Hippocampal formation (tissue), 2 donors: ENCODE data around the gene WWC2.

Experiments used
- DNase-seq, 2 donors: peaks; one replicate each; lab custom pipeline; 2025; lab: John Stamatoyannopoulos, UW

Gene WWC2

DNA sequence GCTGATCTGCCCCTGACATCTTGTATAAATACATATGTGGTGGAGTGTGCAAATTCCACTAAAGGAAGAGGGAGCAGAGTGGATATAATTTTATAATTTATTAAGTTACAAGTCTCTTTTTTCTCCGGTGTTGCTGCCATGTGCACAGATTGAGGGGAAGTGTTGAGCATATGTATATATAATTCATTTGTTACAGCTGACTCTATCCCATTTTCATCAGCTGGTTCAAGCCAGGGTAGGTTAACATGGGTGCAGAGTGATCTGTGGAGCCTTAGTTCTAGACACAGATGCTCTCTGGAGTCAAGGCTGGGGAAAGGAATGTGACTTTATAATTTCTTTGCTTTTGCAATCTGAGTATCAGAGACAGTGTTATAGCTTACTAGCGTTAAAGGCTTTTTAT is 103.5 kb downstream of the WWC2 start:
- no peak for DNase-seq

DNA sequence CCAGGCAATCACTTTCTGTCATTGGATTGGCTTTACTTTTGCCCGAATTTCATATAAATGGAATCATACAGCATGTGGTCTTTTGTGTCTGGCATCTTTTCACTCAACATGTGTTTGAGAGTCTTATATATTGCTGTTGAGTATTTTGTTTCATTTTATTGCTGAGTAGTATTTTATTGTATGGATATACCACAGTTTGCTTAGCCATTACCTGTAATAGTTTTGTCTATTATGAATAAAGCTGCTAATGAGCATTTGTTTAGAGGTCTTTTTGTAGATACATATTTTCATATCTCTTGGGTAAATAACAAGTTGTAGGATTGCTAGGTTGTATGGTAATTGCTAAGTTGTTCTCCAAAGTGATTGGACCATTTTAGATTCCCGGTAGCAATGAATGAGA is 105.7 kb downstream of the WWC2 start:
- no peak for DNase-seq

DNA sequence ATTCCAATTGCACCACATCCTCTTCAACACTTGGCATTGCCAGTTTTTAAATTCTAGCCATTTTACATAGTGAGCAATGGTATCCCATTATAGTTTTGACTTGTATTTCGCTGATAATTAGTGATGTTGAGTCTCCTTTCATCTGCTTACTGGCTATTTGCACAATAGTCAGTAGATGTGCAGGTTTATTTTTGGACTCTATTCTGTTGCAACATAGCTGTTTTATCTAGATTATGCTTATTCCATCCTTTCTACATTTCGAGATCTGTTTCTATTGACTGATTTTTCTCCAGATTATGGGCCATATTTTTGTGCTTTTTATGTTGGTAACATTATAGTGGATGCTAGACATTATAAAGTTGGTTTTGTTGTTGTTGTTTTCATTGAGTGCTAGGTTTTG is 106.1 kb downstream of the WWC2 start:
- no peak for DNase-seq

DNA sequence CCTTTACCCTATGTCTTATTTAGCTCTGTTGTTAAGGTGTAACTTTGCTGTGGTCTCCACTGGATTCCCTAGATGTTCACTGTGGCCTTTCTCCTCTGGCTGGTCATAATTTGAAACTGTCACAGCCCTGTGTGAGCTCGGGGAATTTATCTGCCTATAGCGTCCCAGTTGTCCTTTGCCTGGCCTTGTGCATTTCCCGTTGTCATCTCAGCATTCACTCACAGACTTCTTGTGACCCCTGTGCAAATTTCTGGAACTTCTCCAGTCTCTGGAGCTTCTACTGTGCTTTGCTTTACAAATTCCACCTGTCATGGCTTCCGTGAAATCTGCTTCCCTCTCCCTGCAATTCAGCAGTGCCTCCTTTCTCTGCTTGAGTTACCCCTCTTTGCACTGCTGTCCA is 106.7 kb downstream of the WWC2 start:
- DNase-seq: no peak

DNA sequence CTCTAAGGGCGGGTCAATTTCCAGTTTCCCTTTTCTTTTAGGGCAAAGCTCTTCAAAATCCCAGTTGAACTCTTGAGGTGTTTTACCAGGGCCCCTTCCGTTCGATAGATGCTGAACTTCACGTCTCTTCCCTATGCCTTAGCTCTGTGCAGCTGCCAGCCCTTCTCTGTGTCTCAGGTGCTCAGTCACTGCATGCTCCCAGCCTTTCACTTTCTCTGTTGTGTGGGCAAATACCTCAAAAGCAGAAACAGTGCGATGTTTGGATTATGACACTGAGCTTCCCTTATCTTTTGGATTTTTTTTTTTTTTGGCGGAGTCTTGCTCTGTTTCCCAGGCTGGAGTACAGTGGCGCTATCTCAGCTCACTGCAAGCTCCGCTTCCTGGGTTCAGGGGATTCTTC is 112.5 kb downstream of the WWC2 start:
- no peak for DNase-seq

DNA sequence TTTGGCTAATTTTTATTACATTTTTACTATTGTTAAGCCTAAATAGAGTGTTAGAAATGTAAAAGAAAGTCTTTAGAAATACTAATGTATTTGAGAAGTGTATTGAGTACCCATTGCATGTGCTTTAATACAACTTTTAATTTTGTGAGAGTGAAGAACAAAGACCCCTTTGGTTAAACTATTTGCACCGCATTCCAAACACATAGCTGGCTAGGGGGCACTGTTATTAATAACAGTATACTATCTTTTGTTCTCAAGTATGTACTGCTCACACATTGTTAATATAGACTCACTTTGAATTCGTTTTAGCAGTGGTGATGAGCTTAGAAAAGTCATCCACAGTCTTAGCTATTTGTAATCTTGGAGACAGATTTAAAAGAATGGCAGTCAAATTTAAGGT is 114.9 kb downstream of the WWC2 start:
- no peak for DNase-seq

DNA sequence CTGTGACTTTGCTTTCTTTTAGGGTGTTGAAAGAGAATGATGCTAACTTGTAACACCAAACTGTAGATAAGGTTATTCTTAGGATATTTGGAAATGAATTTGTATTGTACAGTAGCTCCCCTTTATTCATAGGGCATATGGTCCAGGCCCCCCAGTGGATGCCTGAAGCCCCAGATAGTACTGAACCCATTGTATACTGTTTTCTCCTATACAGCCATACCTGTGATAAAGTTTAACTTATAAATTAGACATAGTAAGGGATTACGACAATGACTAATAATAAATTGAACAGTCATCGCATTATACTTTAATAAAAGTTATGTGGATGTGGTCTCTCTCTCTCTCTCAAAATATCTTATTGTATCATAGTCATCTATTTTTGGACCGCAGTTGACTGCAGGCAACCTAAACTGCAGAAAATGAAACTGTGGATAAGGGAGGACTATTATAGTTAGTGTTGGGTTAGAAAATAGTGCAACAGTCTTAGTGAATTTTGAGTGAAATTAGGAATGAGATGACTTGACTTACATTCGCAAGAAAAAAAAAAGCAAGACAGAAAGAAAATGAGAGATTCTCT is 115.9 kb downstream of the WWC2 start:
- DNase-seq: no peak

DNA sequence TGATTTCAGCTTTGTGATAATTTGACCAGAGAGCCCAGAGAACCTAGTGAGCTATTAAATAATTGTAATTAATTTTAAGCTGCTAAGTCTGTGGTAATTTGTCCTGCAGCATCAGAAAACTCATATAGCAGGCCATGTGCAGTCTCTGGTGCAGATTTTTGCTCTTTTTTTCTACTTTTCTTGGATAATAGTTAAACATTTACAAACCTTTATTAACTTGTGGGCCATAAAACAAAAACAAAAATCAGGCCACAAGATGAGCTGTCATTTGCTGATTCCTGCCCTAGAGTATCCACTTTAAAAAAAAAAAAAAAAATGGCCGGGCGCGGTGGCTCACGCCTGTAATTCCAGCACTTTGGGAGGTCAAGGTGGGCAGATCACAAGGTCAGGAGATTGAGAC is 121.2 kb downstream of the WWC2 start:
- no peak for DNase-seq

DNA sequence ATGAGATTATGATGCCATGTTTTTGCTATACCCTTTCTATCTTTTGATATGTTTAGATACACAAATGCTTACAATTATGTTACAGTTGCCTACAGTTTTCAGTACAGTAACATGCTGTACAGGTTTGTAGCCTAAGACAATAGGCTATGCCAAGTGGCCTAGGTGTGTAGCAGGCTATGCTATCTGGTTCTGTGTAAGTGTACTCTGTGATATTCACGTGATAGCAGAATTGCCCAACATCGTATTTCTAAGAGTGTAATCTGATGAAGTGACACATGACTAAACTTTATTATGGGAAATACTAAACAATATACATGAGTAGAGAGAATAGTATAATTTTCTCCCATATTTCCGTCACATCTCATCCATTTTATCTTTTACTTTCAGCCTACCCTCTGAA is 124.0 kb downstream of the WWC2 start:
- DNase-seq: no peak

DNA sequence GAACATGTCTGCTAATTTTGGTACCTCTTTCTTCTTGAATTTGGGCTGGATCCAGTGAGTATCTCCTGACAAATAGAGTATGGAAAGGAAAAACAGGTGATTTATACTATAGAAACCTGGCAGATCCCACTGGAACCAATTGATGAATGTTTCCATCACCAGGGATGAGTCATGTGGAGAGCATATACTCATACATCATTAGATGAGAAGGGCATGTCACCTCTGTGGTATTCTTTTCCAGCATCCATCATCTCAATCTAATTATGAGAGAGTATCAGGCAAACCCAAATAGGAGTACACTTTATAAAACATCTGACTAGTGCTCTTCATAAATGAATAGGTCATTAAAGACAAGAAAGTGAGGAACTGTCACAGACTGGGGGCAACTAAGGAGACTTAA is 130.3 kb downstream of the WWC2 start:
- DNase-seq: no peak

DNA sequence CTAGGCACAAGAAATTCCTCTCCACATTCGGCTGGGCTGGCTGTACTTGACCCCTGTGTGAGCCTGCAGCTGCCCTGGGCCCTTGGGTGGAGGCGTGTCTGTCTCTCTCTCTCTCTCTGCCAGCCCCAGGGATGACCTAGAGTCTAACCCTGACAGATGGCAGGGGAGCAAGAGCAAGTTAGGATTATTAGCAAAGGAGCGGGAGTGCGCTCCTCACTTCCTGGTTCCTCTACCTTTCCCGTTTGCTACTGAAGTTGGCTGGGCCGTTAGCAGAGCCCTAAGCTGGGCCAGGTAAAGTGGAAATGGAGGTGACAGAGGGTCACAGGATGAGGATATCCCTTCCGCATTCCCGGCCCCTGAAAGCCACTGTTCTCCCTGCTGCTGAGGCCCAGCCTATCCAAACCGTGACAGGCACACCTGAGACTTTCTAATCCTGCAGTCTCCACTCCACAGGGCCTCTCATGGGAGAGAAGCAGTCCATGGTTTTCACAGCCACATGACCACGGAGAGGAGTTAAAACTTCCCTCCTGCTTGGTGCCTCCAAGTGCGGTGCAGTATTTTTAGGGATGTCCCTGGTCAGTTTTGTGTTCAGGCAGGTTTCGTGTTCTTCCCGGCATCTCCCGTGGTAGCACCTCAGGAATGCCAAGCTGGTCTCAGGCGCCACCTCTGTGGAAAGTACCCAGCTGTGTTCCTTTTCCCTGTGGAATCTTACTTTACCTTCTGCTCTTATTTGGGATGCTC is 141.7 kb downstream of the WWC2 start:
- DNase-seq: no peak

DNA sequence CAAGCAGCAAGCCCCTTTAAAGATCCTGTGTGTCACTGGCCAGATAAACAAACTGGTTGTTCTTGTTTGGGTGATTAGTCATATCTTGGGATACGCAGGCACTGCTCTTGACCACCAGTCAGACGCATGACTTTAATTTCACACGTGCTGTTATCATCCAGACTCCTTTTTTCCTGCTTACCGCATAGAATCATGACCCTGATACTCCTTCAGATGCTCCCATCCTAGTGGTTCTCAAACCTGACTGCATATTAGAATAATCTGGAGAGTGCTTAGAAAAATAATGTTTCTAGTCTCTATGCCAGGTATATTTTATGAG is 142.2 kb downstream of the WWC2 start:
- DNase-seq: no peak

DNA sequence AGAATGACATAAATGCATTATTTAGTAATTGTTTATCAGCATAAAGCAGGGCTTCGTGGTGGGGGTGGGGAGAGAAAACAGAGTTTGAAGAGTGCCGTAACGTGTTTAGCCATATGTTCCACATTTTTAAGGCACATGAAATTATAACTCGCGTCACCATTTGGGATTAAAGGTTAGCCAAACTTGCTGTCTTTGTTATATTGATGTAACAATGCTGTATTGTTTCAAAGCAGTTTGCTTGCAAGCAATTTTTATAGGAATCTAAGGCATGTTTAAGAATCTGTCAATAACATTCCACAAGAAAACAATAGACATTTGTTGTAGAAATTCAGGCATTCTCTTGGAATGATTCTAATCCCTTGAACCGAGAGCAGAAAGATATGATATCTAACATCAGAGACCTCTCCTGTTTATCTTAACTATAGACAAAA is 142.7 kb downstream of the WWC2 start:
- DNase-seq: no peak

DNA sequence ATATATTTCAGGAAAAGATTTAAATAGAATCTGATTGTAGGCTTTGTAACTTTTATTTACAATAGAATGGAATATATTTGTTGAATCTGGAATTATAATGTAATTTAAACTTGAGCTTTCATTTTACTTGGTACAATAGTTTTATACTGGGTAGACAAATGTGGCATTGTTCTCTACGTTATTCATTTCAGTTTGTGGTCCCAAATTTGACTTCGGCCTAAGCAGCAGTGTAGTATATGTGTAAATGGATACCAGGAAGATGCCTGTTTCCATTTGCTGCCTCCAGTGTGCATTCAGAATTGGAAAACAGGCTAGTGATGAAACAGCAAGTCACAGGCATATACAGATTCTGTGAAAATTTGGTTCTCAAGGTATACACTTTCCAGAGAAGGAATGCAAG is 143.2 kb downstream of the WWC2 start:
- peak in 1 of 2 donors; percentile 20 for DNase-seq

DNA sequence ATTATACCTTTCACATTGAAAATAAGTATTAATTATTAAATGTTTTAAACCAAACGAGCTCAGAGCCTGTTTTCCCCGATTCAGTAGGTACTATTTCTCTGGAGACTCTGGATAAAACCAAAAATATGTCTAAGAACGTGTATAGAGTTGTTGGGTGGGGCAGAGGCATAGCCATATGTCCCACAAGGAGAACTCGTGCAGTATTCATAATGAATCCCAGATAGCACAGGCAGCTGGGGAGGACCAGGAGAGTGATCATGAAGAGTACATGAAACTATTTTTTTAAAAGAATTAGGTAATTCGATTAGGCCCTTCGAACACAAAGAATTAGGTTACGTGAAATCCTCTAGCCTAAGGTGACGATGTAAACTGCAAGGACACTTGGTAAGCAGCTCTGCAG is 145.0 kb downstream of the WWC2 start:
- DNase-seq: no peak

DNA sequence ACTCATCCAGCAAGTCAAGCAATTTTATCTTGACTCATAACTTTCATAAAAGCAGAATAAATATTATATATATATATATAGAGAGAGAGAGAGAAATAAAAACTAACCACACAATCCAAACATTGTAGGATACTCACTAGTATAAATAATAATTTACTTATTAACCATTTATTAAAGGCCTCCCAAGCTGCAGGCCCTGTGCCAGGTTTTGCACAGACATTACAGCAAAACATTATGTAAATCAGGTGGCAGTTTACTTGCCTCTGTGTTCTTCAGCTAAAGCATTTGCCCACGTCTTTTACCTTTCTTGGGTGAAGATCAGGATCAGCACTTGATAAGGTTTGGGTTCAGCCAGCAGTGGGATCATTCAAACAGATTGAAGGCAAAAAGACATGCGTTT is 145.4 kb downstream of the WWC2 start:
- DNase-seq: no peak

DNA sequence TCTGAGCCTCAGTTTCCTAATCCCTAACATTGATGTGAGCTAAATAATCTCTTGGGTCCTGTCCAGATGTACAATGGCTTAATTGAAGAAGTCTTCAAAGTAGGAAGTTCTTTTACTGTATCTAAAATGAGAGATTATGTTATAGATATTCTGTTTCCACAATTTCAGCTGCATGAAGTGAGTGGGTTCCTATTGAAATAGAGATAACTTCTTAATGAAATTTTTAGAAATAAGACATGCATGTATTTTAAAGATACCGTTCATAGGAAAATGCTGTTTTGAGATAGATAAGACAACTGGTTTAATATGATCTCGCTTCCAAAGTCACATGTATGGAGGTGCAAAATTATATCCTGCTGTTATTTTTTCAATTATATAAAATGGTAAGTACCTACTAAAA is 149.1 kb downstream of the WWC2 start:
- DNase-seq: no peak

DNA sequence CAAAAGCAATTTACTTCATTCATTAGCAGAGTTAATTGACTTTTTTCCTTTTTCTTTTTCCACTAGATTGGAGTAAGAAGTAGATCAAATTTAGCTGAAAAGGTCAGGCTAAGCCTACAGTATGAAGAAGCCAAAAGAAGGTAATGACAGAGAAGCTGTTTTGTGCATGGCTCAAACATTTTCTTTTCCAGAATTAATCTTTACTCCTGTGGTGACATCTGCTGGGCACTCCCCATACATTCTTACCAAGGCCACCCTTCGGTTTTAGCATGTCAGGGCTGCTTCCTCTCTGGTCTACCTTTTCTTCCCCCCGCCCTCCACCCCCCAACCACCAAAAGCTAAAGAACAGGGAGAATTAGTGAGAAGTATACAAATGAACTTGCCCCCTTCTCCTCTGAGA is 150.8 kb downstream of the WWC2 start:
- peak in 1 of 2 donors; percentile 14 for DNase-seq

DNA sequence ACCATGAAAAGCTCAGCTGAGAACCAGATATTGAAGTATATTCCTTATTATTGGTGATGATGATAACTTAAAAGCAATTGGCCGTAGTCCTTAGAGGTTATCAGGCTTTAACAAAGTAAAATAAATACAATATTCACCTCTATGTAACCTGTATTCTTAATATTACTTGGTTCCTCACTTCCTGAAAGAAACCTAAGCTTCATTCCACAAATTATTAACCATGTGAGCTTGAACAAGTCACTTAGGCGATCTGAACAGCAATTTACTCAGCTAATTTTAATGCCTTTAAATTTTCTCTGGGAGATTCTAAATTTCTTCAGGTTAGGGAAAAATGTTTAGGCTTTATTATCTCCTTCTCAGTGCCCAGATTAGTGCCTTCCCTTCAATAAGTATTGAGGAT is 151.8 kb downstream of the WWC2 start:
- DNase-seq: no peak

DNA sequence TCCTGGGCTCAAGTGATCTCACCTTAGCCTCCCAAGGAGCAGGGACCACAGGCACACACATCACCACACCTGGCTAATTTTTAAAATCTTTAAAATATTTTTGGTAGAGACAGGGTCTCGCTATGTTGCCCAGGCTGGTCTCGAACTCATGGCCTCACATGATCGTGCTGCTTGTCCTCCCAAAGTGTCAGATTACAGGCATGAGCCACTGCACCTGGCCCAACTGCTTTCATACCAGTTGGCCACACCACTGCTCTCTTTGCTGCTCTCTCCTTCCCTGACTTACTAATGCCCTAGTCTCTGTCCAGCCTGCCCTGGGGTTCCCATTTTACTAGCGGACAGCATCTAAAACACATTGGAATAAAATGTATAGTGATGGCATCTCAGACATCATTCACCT is 153.9 kb downstream of the WWC2 start:
- no peak for DNase-seq

DNA sequence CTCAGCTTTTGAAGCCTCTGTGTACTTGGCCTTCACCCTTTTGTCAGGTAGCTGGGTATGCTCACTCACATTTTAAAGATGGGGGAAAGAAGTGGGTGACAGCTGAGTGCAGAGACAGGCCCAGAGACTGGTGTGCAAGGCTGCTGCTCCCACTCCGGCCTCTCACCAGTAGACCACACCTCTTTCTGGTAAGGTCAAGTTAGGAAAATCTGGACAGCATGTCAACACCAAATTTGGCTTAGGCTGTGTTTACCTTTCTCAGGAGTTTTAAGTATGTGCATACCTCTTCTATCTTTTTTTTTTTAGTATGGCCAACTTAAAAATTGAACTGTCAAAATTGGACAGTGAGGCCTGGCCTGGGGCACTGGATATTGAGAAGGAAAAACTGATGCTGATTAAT is 154.4 kb downstream of the WWC2 start:
- no peak for DNase-seq

DNA sequence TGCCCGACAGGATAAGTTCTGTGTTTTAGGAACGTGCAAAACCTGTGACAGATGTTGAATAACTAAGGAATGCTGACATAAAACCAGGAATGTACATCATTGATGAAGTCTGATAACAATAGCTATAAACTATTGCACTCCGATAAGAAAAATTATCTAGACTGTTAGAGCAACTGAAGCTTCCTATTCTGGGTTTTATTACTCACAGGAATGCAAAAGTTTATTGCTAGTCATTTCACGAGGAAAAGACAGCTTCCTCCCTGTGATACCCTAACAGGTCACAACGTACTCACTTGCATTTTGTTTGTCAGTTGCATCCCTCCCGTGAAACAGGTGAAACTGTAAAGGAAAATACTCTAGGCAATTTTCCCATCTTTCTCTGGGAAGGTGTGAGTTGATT is 155.1 kb downstream of the WWC2 start:
- no peak for DNase-seq

DNA sequence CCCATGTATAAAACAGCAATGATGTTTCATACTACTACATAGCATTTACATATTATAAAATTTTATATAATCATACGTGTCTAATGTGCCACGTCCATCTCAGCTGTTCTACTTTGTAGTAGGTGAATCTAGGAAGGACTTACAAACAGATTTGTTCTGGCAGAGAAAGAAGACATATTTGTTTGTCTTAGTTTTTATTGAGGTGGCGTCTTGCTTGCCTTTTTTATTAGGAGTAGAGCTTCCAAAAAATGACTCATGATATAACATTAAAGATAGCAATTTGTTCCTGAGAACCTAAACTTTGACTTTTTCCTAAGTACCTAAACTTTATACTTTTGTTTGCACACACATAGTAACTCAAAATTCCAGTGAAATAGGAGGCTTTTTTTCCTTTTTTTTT is 156.4 kb downstream of the WWC2 start:
- DNase-seq: no peak

DNA sequence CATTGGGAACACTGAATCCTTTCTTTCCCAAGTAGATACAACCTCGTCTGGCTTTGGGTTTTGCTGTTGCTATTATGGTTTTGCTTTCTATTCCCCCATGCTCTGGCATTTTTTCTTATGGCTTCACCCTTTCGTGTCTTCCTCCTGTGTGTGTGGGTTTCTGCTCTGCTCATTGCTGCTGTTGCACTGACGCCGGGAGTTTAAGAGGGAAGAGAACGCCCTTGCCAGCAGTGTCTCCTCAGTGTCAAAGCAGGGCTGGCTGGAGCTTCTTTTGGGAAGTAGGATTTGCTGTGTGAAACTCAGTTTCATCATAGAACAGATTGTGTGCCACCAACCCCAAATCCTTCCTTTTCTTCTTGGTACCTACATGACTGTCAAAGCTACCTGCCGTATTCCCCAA is 157.3 kb downstream of the WWC2 start:
- DNase-seq: no peak
